ENCODE measurements around the gene ANXA10.
"Not testable (repeated sequence)": the region's sequence is repeated elsewhere in the genome, so short reads cannot be mapped to it uniquely, and the experiment has no call there.

Gene ANXA10

GRCh38 chr4:168109527-168109926 is 17.2 kb downstream of the ANXA10 start:
- H3K9me3 ChIP-seq (ENCODE audit: control insufficient read depth, low read length) = no peaks in the 10 kb centered on the region
- H3K27ac ChIP-seq (ENCODE audit: insufficient read depth, low read length, poor library complexity, severe bottlenecking) = no peak overlapping the region
- H3K36me3 ChIP-seq (ENCODE audit: control insufficient read depth, insufficient read depth, low read length) = no peaks in the 10 kb centered on the region
- no peaks in the 10 kb centered on the region for H3K27me3 ChIP-seq (replicated peaks; ENCODE audit: control insufficient read depth, insufficient read depth, low read length, poor library complexity, severe bottlenecking)
- H3K4me1 ChIP-seq (ENCODE audit: control insufficient read depth, insufficient read depth, low read length, poor library complexity, severe bottlenecking) = no peaks in the 10 kb centered on the region
- DNase-seq = no peak
- H3K4me3 ChIP-seq (ENCODE audit: insufficient read depth, low read depth, low read length, poor library complexity, severe bottlenecking) = no peak overlapping the region

GRCh38 chr4:168113059-168113458 is 20.7 kb downstream of the ANXA10 start:
- H3K9me3 ChIP-seq (ENCODE audit: control insufficient read depth, low read length); DNase-seq; H3K27me3 ChIP-seq (replicated peaks; ENCODE audit: control insufficient read depth, insufficient read depth, low read length, poor library complexity, severe bottlenecking); H3K27ac ChIP-seq (ENCODE audit: insufficient read depth, low read length, poor library complexity, severe bottlenecking); H3K4me1 ChIP-seq (ENCODE audit: control insufficient read depth, insufficient read depth, low read length, poor library complexity, severe bottlenecking); H3K4me3 ChIP-seq (ENCODE audit: insufficient read depth, low read depth, low read length, poor library complexity, severe bottlenecking); H3K36me3 ChIP-seq (ENCODE audit: control insufficient read depth, insufficient read depth, low read length): not testable (repeated sequence)

DNA sequence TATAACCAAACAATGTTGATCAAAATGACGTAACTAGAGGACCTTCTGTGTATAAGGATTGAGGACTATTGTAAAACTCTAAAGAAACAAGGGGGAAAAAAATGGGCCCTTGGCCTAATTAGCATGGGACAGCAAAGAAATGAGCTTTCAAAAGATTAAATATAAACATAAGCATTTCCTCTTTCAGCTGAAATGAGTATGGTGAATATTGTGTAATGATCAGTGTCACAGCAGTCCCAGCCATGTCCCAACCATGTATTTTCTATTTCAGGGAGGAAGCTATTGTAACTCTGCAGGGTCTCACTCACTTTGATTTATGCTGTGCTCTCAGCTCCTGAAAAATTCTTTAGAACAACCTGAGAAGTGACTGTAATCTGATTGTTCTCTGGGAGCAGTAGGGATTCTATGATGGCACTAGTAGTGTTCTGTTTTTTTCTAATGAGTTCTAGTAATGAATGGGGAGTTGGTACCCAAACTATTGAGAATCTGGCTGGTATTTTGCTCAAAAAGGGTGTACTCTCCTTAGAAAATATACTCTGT is 25.8 kb downstream of the ANXA10 start:
- H3K4me1 ChIP-seq (ENCODE audit: control insufficient read depth, insufficient read depth, low read length, poor library complexity, severe bottlenecking) = no peaks in the 10 kb centered on the region
- no peaks in the 10 kb centered on the region for H3K27me3 ChIP-seq (replicated peaks; ENCODE audit: control insufficient read depth, insufficient read depth, low read length, poor library complexity, severe bottlenecking)
- DNase-seq = no peak
- no peak overlapping the region for H3K27ac ChIP-seq (ENCODE audit: insufficient read depth, low read length, poor library complexity, severe bottlenecking)
- H3K4me3 ChIP-seq (ENCODE audit: insufficient read depth, low read depth, low read length, poor library complexity, severe bottlenecking) = no peak overlapping the region
- no peaks in the 10 kb centered on the region for H3K36me3 ChIP-seq (ENCODE audit: control insufficient read depth, insufficient read depth, low read length)
- no peaks in the 10 kb centered on the region for H3K9me3 ChIP-seq (ENCODE audit: control insufficient read depth, low read length)

DNA sequence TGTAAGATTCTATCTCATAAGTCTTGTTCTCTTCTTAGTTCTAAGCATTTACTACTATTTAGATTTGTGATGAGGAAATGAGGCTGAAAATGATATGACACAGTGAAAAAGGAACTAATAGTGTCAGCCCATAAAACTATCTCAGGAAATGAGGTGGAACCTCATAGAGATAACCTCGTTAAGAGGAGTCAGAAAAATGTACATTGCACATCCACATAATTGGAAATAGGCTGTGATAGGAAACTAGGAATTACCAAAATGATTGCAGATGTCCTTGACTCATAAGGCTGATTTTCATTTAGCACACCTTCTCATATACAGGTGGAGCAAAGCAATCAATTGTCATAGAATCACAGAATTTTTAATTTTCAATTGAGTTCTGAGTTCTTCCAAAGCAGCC is 26.8 kb downstream of the ANXA10 start:
- Histone ChIP-seq H3K27ac (ENCODE audit: insufficient read depth, low read length, poor library complexity, severe bottlenecking) (no peak overlapping the region), H3K9me3 (ENCODE audit: control insufficient read depth, low read length) (no peaks in the 10 kb centered on the region), H3K4me1 (ENCODE audit: control insufficient read depth, insufficient read depth, low read length, poor library complexity, severe bottlenecking) (no peaks in the 10 kb centered on the region), H3K27me3 (replicated peaks; ENCODE audit: control insufficient read depth, insufficient read depth, low read length, poor library complexity, severe bottlenecking) (no peaks in the 10 kb centered on the region), H3K4me3 (ENCODE audit: insufficient read depth, low read depth, low read length, poor library complexity, severe bottlenecking) (no peak overlapping the region), H3K36me3 (ENCODE audit: control insufficient read depth, insufficient read depth, low read length) (no peaks in the 10 kb centered on the region)
- no peak for DNase-seq

GRCh38 chr4:168119890-168120289 is 27.6 kb downstream of the ANXA10 start:
- no peak overlapping the region for H3K27ac ChIP-seq (ENCODE audit: insufficient read depth, low read length, poor library complexity, severe bottlenecking)
- no peaks in the 10 kb centered on the region for H3K36me3 ChIP-seq (ENCODE audit: control insufficient read depth, insufficient read depth, low read length)
- H3K27me3 ChIP-seq (replicated peaks; ENCODE audit: control insufficient read depth, insufficient read depth, low read length, poor library complexity, severe bottlenecking) = no peaks in the 10 kb centered on the region
- no peak for DNase-seq
- H3K9me3 ChIP-seq (ENCODE audit: control insufficient read depth, low read length) = no peaks in the 10 kb centered on the region
- H3K4me3 ChIP-seq (ENCODE audit: insufficient read depth, low read depth, low read length, poor library complexity, severe bottlenecking) = no peak overlapping the region
- H3K4me1 ChIP-seq (ENCODE audit: control insufficient read depth, insufficient read depth, low read length, poor library complexity, severe bottlenecking) = no peaks in the 10 kb centered on the region

GRCh38 chr4:168120811-168121210 is 28.5 kb downstream of the ANXA10 start:
- Histone ChIP-seq H3K4me1 (ENCODE audit: control insufficient read depth, insufficient read depth, low read length, poor library complexity, severe bottlenecking) (no peaks in the 10 kb centered on the region), H3K9me3 (ENCODE audit: control insufficient read depth, low read length) (no peaks in the 10 kb centered on the region), H3K27ac (ENCODE audit: insufficient read depth, low read length, poor library complexity, severe bottlenecking) (no peak overlapping the region), H3K4me3 (ENCODE audit: insufficient read depth, low read depth, low read length, poor library complexity, severe bottlenecking) (no peak overlapping the region), H3K27me3 (replicated peaks; ENCODE audit: control insufficient read depth, insufficient read depth, low read length, poor library complexity, severe bottlenecking) (no peaks in the 10 kb centered on the region), H3K36me3 (ENCODE audit: control insufficient read depth, insufficient read depth, low read length) (no peaks in the 10 kb centered on the region)
- DNase-seq = no peak

DNA sequence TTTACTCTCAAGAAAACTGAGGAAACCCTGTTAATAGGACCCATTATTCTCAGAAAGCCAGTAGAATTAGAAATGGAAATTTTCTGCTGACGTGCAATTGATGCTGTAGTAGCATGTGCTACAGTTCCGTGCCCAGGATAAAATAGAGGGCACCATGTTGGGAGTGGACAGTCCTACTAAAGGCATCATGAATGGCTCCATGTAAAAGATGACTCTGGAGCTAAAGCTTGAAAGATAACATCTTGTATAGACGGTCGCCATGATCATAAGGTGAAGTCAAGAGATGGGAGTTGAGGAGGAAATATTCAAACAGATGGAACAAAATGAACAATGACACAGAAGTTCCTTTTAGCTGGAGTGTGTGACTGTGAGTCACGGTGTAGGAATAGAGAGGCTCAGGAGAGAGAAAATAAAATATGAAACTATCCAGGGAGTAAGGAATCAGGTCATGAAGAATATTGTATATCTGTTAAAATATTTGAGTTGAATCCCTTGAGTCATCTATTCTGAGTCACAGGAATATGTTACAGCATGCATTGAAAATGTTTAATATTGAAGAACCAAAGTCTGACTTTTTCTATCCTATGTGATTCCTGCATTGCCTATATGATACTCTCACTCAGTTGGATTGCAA is 31.8 kb downstream of the ANXA10 start:
- H3K9me3 ChIP-seq (ENCODE audit: control insufficient read depth, low read length) = no peaks in the 10 kb centered on the region
- H3K27ac ChIP-seq (ENCODE audit: insufficient read depth, low read length, poor library complexity, severe bottlenecking) = no peak overlapping the region
- no peaks in the 10 kb centered on the region for H3K36me3 ChIP-seq (ENCODE audit: control insufficient read depth, insufficient read depth, low read length)
- no peaks in the 10 kb centered on the region for H3K27me3 ChIP-seq (replicated peaks; ENCODE audit: control insufficient read depth, insufficient read depth, low read length, poor library complexity, severe bottlenecking)
- H3K4me1 ChIP-seq (ENCODE audit: control insufficient read depth, insufficient read depth, low read length, poor library complexity, severe bottlenecking) = no peaks in the 10 kb centered on the region
- no peak overlapping the region for H3K4me3 ChIP-seq (ENCODE audit: insufficient read depth, low read depth, low read length, poor library complexity, severe bottlenecking)
- DNase-seq = no peak

DNA sequence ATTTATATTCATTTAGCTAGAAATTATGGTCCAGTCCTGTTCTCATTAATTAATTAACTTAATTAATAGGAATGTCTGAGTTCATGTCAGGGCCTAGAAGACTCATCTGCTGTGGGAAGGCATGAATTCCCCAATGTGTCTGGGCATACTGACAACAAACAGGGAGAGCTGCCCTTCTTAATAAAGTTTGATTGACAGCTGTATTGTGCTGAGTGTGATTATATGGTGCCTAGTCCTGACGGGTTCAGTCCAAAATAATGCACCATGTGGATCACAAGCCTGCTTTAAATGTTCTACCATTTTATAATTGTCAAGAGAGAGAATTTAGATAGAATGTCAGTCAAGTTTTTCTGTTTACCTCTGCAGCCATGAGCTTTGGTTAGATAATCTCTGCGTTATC is 34.6 kb downstream of the ANXA10 start:
- H3K4me3 ChIP-seq (ENCODE audit: insufficient read depth, low read depth, low read length, poor library complexity, severe bottlenecking) = no peak overlapping the region
- DNase-seq = no peak
- no peaks in the 10 kb centered on the region for H3K4me1 ChIP-seq (ENCODE audit: control insufficient read depth, insufficient read depth, low read length, poor library complexity, severe bottlenecking)
- no peaks in the 10 kb centered on the region for H3K27me3 ChIP-seq (replicated peaks; ENCODE audit: control insufficient read depth, insufficient read depth, low read length, poor library complexity, severe bottlenecking)
- no peaks in the 10 kb centered on the region for H3K9me3 ChIP-seq (ENCODE audit: control insufficient read depth, low read length)
- H3K27ac ChIP-seq (ENCODE audit: insufficient read depth, low read length, poor library complexity, severe bottlenecking) = no peak overlapping the region
- H3K36me3 ChIP-seq (ENCODE audit: control insufficient read depth, insufficient read depth, low read length) = no peaks in the 10 kb centered on the region

DNA sequence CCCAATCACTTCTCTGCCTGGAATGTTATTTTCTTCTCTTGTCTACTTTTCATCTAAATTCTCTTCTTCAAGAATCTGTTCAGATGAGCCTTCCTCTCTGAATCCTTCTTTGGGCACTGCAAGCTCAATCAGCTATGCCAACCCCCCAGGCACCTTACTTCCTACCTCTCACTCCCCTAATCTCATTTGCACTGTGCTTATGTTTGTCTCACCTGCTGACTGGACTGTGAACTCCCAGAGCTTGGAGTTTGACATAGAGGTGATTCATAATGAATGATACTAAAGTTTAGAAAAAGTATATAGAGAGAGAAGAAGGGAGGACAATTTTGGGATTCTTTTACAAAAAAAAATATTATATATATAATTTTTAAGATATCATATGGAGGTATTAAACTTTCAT is 36.3 kb downstream of the ANXA10 start:
- H3K9me3 ChIP-seq (ENCODE audit: control insufficient read depth, low read length) = no peaks in the 10 kb centered on the region
- no peaks in the 10 kb centered on the region for H3K27me3 ChIP-seq (replicated peaks; ENCODE audit: control insufficient read depth, insufficient read depth, low read length, poor library complexity, severe bottlenecking)
- no peaks in the 10 kb centered on the region for H3K36me3 ChIP-seq (ENCODE audit: control insufficient read depth, insufficient read depth, low read length)
- H3K27ac ChIP-seq (ENCODE audit: insufficient read depth, low read length, poor library complexity, severe bottlenecking) = no peak overlapping the region
- no peak overlapping the region for H3K4me3 ChIP-seq (ENCODE audit: insufficient read depth, low read depth, low read length, poor library complexity, severe bottlenecking)
- no peaks in the 10 kb centered on the region for H3K4me1 ChIP-seq (ENCODE audit: control insufficient read depth, insufficient read depth, low read length, poor library complexity, severe bottlenecking)
- DNase-seq = no peak

GRCh38 chr4:168129046-168129772 is 36.9 kb downstream of the ANXA10 start:
- H3K27ac ChIP-seq (ENCODE audit: insufficient read depth, low read length, poor library complexity, severe bottlenecking) = no peak overlapping the region
- no peaks in the 10 kb centered on the region for H3K36me3 ChIP-seq (ENCODE audit: control insufficient read depth, insufficient read depth, low read length)
- no peak overlapping the region for H3K4me3 ChIP-seq (ENCODE audit: insufficient read depth, low read depth, low read length, poor library complexity, severe bottlenecking)
- no peaks in the 10 kb centered on the region for H3K9me3 ChIP-seq (ENCODE audit: control insufficient read depth, low read length)
- H3K27me3 ChIP-seq (replicated peaks; ENCODE audit: control insufficient read depth, insufficient read depth, low read length, poor library complexity, severe bottlenecking) = no peaks in the 10 kb centered on the region
- DNase-seq = no peak
- no peaks in the 10 kb centered on the region for H3K4me1 ChIP-seq (ENCODE audit: control insufficient read depth, insufficient read depth, low read length, poor library complexity, severe bottlenecking)

Data from effector memory CD4-positive, alpha-beta T cell (primary cell).